Measurements from ENCODE around the gene PAWR. TPM values are rescaled to one million over a fixed set of nuclear protein-coding genes. Genes with fewer than 3 reads are reported as not detected.

The PAWR gene
- total and polyA plus RNA-seq, 9 of the 15 experiments (the other 6 are each of a cell fraction or from before 2014, with no cell fraction given): 0.82 TPM; not detected in 8

GRCh38 chr12:79674629-79675028 is 16.1 kb downstream of the PAWR start:
- H3K27ac ChIP-seq (ENCODE audit: extremely low read depth, low read depth, low read length): no peak overlapping the region
- DNase-seq (ENCODE audit: extremely low read depth in 1 of 4, low spot score in 3 of 4): no peak
- FAIRE-seq: no peak
- in situ Hi-C loops (cut with MboI): no loop called here
- H3K4me2 ChIP-seq (ENCODE audit: insufficient read depth, low read length): no peak overlapping the region
- H3K9ac ChIP-seq (ENCODE audit: insufficient read depth in 1 of 2, low read depth in 2 of 2, low read length in 2 of 2): no peak overlapping the region
- ATAC-seq: no peak
- TF ChIP-seq ZNF699 (CRISPR knock-in tag; IDR thresholded peaks at IDR 0.05; ENCODE audit: insufficient replicate concordance): no peak
- TF ChIP-seq GABPB2 (CRISPR knock-in tag; conservative IDR thresholded peaks at IDR 0.05): no peak
- no peak for TF ChIP-seq POLR3G (IDR thresholded peaks at IDR 0.05; ENCODE audit: extremely low read depth, insufficient read length, insufficient replicate concordance)
- TF ChIP-seq BRD4 (IDR thresholded peaks at IDR 0.05): no peak
- no peak for TF ChIP-seq RAD21 (CRISPR knock-in tag; conservative IDR thresholded peaks at IDR 0.05 in 1 of 2, IDR thresholded peaks at IDR 0.05 in 1 of 2)
- TF ChIP-seq MAZ (CRISPR knock-in tag; conservative IDR thresholded peaks at IDR 0.05 in 1 of 2, IDR thresholded peaks at IDR 0.05 in 1 of 2): no peak
- no peak for TF ChIP-seq SP1 (CRISPR knock-in tag; IDR thresholded peaks at IDR 0.05)
- TF ChIP-seq ADNP (tag; IDR thresholded peaks at IDR 0.05): no peak
- TF ChIP-seq ETV5 (CRISPR knock-in tag; IDR thresholded peaks at IDR 0.05; ENCODE audit: low read depth): no peak
- TF ChIP-seq HMGXB4 (CRISPR knock-in tag; IDR thresholded peaks at IDR 0.05): no peak
- no peak for TF ChIP-seq ZNF707 (CRISPR knock-in tag; conservative IDR thresholded peaks at IDR 0.05)
- TF ChIP-seq ZNF583 (CRISPR knock-in tag; IDR thresholded peaks at IDR 0.05): no peak
- TF ChIP-seq HIVEP1 (CRISPR knock-in tag; IDR thresholded peaks at IDR 0.05): no peak
- no peak for TF ChIP-seq CAMTA2 (CRISPR knock-in tag; conservative IDR thresholded peaks at IDR 0.05)
- no peak for TF ChIP-seq HOXB6 (CRISPR knock-in tag; IDR thresholded peaks at IDR 0.05; ENCODE audit: borderline replicate concordance)
- TF ChIP-seq PHTF2 (CRISPR knock-in tag; IDR thresholded peaks at IDR 0.05): no peak
- no peak for TF ChIP-seq EP300 (IDR thresholded peaks at IDR 0.05; ENCODE audit: low read length)
- H3K9me1 ChIP-seq (ENCODE audit: control insufficient read depth, insufficient read depth, low read length): no peaks in the 10 kb centered on the region
- no peak overlapping the region for H2AFZ ChIP-seq (ENCODE audit: low read depth, low read length)
- intact Hi-C loops (cut with micrococcal nuclease): no loop called here
- H3K79me2 ChIP-seq (ENCODE audit: control insufficient read depth, insufficient read depth, low read length): no peaks in the 10 kb centered on the region
- POLR2A ChIA-PET: no interaction called here
- H3K36me3 ChIP-seq (ENCODE audit: control insufficient read depth, insufficient read depth, low read length): no peaks in the 10 kb centered on the region
- CTCF ChIA-PET (ENCODE audit: low intra/inter-chr PET ratio): no interaction called here
- no peaks in the 10 kb centered on the region for H3K27me3 ChIP-seq (ENCODE audit: control insufficient read depth in 2 of 2, insufficient read depth in 2 of 2, low read length in 2 of 2)
- H3K9me3 ChIP-seq (replicated peaks; ENCODE audit: control insufficient read depth, insufficient read depth, low read depth, low read length): no peaks in the 10 kb centered on the region
- H3K4me3 ChIP-seq: no peak overlapping the region
- no TSS peak for BruUV-seq (replicated peaks)
- H3K4me1 ChIP-seq (replicated peaks in 1 of 2; ENCODE audit: control insufficient read depth in 2 of 2, insufficient read depth in 2 of 2, low read length in 2 of 2): no peaks in the 10 kb centered on the region
- WGBS (ENCODE audit: insufficient coverage, low coverage, missing lambda C conversion rate): 2% methylated on average over 3 of the region's 3 CpGs
- H4K20me1 ChIP-seq (replicated peaks; ENCODE audit: control insufficient read depth, insufficient read depth, low read length): no peaks in the 10 kb centered on the region

Data from K562 (cell line).